DOHH2 (cell line): ENCODE results near the gene MON2.
"Not testable (repeated sequence)": the region's sequence is repeated elsewhere in the genome, so short reads cannot be mapped to it uniquely, and the experiment has no call there.

Experiments used
- CTCF ChIP-seq: fragments of 200-600 bp; sonication (generic); IDR thresholded peaks from one replicate; pipeline ENCODE4 v1.5.1; 2014; ENCODE audit warnings: antibody characterized with exemption, mild to moderate bottlenecking, low read depth, low read length; ENCODE audit not compliant: poor library complexity, severe bottlenecking
- EZH2phosphoT487 ChIP-seq: fragments of 200-600 bp; sonication (generic); IDR thresholded peaks from 2 replicates; pipeline ENCODE4 v1.6.1; 2017; ENCODE audit warnings: borderline replicate concordance, mild to moderate bottlenecking, antibody characterized with exemption, low read length, moderate library complexity, mixed read lengths

GRCh38 chr12:62455429-62455828 lies 11.2 kb upstream of the MON2 start:
- not testable (repeated sequence) for TF ChIP-seq CTCF, EZH2phosphoT487
